ENCODE data around the gene RAB7A.

GRCh38 chr3:128848936-128849335 is 123.0 kb downstream of the RAB7A start:
- TF ChIP-seq CTCF (IDR thresholded peaks at IDR 0.05; ENCODE audit: poor library complexity) (no peak), EZH2phosphoT487 (IDR thresholded peaks at IDR 0.05; ENCODE audit: low read depth, severe bottlenecking, unreplicated experiment) (no peak), EZH2 (IDR thresholded peaks at IDR 0.05; ENCODE audit: borderline replicate concordance) (no peak)
